ENCODE data around the gene USP22. TPM values are rescaled to one million over a fixed set of nuclear protein-coding genes. Genes with fewer than 3 reads are reported as not detected.
"Not testable (repeated sequence)": the region's sequence is repeated elsewhere in the genome, so short reads cannot be mapped to it uniquely, and the experiment has no call there.

USP22 gene
- total and polyA plus RNA-seq, 9 donors: 126 to 177 (median 151) TPM

DNA sequence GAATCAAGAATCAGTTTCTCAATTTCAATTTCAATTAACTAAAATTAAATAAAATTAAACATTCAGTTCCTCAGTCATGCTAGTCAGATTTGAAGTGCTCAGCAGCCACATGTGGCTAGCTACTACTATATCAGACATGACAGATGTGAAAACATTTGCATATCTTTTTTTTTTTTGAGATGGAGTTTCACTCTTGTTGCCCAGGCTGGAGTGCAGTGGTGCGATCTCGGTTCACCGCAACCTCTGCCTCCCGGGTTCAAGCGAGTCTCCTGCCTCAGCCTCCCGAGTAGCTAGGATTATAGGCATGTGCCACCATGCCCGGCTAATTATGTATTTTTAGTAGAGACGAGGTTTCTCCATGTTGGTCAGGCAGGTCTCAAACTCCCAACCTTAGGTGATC, 10.2 kb upstream of the USP22 start:
- not testable (repeated sequence) for H3K27me3 ChIP-seq (ENCODE audit: control insufficient read depth, insufficient read depth, low read length); H3K9me3 ChIP-seq (replicated peaks; ENCODE audit: control insufficient read depth, low read depth, low read length); H3K4me3 ChIP-seq (ENCODE audit: low read length); H3K27ac ChIP-seq (ENCODE audit: low read length); DNase-seq; H3K36me3 ChIP-seq (ENCODE audit: control insufficient read depth, insufficient read depth, low read length); H3K4me1 ChIP-seq (ENCODE audit: control insufficient read depth, insufficient read depth, low read length)
- 100% methylated on average over 2 of the region's 8 CpGs for WGBS (ENCODE audit: insufficient coverage)

DNA sequence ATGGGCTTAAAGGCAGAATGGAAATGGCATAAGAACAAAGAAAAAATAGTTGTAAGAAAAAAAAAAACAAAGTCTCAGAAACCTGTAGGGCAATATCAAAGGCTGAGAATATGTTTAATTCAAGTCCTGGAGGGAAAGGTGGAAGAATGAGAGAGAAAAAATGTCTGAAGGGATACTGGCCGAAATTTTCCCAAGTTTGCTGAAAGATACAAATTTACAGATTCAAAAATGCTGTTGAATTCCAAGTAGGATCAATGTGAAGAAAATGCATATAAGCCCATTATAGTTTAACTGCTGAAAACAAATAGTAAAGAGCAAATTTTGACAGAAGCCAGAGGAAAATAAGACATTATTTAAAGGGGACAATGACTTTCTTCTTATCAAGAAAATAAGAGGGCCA, 6.6 kb upstream of the USP22 start:
- DNase-seq: no peak
- H3K27me3 ChIP-seq (ENCODE audit: control insufficient read depth, insufficient read depth, low read length): peaks cover 2% of the 10 kb centered on the region
- no CpG with 5 or more reads among the region's 1 CpG for WGBS (ENCODE audit: insufficient coverage)
- H3K4me1 ChIP-seq (ENCODE audit: control insufficient read depth, insufficient read depth, low read length): no peaks in the 10 kb centered on the region
- H3K36me3 ChIP-seq (ENCODE audit: control insufficient read depth, insufficient read depth, low read length): no peaks in the 10 kb centered on the region
- H3K9me3 ChIP-seq (replicated peaks; ENCODE audit: control insufficient read depth, low read depth, low read length): no peaks in the 10 kb centered on the region
- H3K27ac ChIP-seq (ENCODE audit: low read length): no peak overlapping the region
- H3K4me3 ChIP-seq (ENCODE audit: low read length): no peak overlapping the region

DNA sequence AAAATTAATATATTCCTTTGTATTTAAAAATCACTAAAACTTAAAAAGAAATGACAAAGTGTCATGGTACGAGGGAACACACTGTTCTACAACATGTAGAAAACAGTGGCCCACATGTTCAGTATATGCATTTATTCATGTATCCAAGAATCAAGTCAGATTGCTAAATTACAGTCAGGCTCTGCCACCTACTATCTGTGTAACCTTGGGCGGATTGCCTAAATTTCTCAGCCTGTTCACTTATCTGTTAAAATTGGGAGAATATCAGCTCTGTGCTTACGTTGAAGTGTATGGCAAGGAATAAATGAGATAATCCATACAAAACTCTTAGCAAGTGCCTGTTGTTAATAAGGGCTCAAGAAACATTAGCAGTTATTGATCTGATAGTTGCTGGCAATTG, 3.4 kb upstream of the USP22 start:
- Histone ChIP-seq H3K4me3 (ENCODE audit: low read length) (no peak overlapping the region), H3K27ac (ENCODE audit: low read length) (no peak overlapping the region), H3K4me1 (ENCODE audit: control insufficient read depth, insufficient read depth, low read length) (peaks cover 6% of the 10 kb centered on the region), H3K9me3 (replicated peaks; ENCODE audit: control insufficient read depth, low read depth, low read length) (no peaks in the 10 kb centered on the region), H3K27me3 (ENCODE audit: control insufficient read depth, insufficient read depth, low read length) (no peaks in the 10 kb centered on the region), H3K36me3 (ENCODE audit: control insufficient read depth, insufficient read depth, low read length) (no peaks in the 10 kb centered on the region)
- WGBS (ENCODE audit: insufficient coverage): no CpG with 5 or more reads among the region's 3 CpGs
- DNase-seq: no peak

DNA sequence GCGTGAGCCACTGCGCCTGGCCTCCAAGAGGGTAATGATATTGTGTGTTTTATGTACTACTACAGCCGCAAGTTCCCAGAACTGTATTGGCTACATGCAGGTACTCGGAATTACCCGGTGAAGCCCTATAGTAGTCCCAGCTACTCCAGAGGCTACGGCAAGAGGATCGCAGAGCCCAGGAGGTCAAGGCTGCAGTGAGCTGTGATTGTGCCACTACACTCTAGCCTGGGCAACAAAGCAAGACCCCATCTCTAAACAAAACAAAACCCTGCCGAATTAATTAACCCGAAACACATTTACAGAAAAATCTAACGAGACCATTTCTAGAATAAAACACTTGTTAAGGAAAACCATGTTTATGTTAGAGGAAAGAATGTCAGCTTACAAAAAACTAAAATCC, 2.2 kb upstream of the USP22 start:
- Histone ChIP-seq H3K9me3 (replicated peaks; ENCODE audit: control insufficient read depth, low read depth, low read length) (no peaks in the 10 kb centered on the region), H3K4me3 (ENCODE audit: low read length) (no peak overlapping the region), H3K27ac (ENCODE audit: low read length) (no peak overlapping the region), H3K27me3 (ENCODE audit: control insufficient read depth, insufficient read depth, low read length) (no peaks in the 10 kb centered on the region), H3K4me1 (ENCODE audit: control insufficient read depth, insufficient read depth, low read length) (peaks cover 17% of the 10 kb centered on the region), H3K36me3 (ENCODE audit: control insufficient read depth, insufficient read depth, low read length) (no peaks in the 10 kb centered on the region)
- no peak for DNase-seq
- WGBS (ENCODE audit: insufficient coverage): 90% methylated on average over 7 of the region's 10 CpGs

DNA sequence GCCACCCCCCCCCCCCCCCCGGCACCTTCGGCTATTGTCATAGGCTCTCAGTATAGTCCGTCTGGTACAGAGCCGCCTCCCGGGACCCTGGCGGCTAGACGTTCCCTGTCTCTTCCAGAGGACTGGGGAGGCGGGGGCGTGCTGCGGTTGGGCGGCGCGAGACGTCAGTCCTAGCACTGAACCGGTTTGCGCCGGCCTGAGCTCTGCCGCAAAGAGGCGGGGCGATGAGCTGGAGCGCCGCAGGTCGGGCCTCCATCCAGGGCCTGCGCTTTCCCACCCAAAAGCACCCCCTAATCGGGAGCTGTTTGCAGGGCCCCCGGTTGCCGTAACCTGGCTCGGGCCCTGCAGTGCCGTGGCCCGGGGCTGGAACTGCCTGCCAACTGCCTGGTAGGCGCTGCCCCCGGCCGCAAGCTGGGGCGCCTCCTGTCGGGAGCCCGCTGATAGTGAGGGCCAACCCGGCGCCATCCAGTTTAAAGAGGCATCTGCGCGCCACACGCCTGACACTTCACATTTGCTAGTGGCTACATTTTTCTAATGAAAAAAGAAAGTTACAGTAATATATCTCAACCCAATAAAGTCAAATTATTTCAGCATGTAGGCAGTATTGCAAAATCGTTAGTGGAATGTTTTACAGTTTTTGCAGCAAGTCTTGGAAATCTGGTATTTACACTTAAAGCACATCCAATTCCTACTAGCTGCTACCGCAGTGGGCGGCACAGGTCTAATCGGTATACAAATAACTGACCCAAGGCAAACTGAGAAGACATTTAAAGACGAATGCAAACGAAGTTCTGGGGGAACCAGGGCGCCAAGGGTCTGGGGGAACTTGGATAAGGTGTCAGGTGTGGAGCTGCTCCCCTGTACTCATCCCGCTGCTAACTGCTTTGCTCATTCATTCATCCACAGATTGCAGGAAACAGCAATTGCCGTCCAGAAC, 753 bp upstream of the USP22 start:
- H3K27ac ChIP-seq (ENCODE audit: low read length): peak overlapping the region; percentile 99
- peak overlapping the region; percentile 75 for H3K4me3 ChIP-seq (ENCODE audit: low read length)

DNA sequence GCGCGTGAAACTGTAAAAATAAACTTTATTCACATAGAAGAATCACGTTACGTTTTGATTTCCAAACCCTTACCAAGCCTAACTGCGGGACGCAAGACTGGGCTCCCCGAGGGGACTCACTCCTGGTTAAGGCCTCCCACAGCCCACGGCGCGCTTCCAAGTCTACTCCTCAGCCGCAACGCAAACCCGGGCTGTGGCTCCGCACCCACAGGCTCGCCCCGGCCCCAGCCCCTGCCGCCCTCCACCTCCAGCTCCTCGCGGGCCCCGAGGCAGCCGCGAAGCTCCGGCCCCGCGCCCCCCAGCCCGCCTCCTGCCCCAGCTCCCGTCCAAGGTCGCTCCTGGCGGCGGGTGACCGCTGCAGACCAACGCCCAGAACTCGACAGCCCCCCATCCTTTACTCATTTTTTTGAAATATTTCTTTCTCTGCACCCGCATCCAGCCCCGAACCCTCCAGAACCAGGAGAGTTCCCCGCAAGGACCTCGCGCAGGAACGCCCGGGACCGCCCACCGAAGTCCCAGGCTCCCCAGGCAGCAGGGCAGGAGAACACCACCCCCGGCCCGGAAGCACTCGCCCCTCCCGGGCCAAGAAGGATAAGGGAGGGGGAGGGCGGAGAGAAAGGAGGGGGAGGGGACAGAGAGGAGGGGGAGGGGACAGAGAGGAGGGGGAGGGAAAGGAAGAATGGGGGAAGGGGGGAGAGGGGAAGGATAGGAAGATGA, 912 bp downstream of the USP22 start:
- H3K27ac ChIP-seq (ENCODE audit: low read length): peak overlapping the region; percentile 96
- H3K9me3 ChIP-seq (replicated peaks; ENCODE audit: control insufficient read depth, low read depth, low read length): no peaks in the 10 kb centered on the region
- peaks cover 28% of the 10 kb centered on the region for H3K4me1 ChIP-seq (ENCODE audit: control insufficient read depth, insufficient read depth, low read length)
- H3K4me3 ChIP-seq (ENCODE audit: low read length): peak overlapping the region; percentile 84
- H3K36me3 ChIP-seq (ENCODE audit: control insufficient read depth, insufficient read depth, low read length): peaks cover 5% of the 10 kb centered on the region
- under 1% methylated on average over 42 of the region's 47 CpGs for WGBS (ENCODE audit: insufficient coverage)
- DNase-seq: peak; percentile 95
- no peaks in the 10 kb centered on the region for H3K27me3 ChIP-seq (ENCODE audit: control insufficient read depth, insufficient read depth, low read length)

More for the DNA sequence above, 753 bp upstream of the USP22 start:
- WGBS (ENCODE audit: insufficient coverage): under 1% methylated on average over 32 of the region's 50 CpGs
- DNase-seq: peak; percentile 100
- Histone ChIP-seq H3K36me3 (ENCODE audit: control insufficient read depth, insufficient read depth, low read length) (peaks cover 2% of the 10 kb centered on the region), H3K4me1 (ENCODE audit: control insufficient read depth, insufficient read depth, low read length) (peaks cover 19% of the 10 kb centered on the region), H3K27me3 (ENCODE audit: control insufficient read depth, insufficient read depth, low read length) (no peaks in the 10 kb centered on the region), H3K9me3 (replicated peaks; ENCODE audit: control insufficient read depth, low read depth, low read length) (no peaks in the 10 kb centered on the region)

DNA sequence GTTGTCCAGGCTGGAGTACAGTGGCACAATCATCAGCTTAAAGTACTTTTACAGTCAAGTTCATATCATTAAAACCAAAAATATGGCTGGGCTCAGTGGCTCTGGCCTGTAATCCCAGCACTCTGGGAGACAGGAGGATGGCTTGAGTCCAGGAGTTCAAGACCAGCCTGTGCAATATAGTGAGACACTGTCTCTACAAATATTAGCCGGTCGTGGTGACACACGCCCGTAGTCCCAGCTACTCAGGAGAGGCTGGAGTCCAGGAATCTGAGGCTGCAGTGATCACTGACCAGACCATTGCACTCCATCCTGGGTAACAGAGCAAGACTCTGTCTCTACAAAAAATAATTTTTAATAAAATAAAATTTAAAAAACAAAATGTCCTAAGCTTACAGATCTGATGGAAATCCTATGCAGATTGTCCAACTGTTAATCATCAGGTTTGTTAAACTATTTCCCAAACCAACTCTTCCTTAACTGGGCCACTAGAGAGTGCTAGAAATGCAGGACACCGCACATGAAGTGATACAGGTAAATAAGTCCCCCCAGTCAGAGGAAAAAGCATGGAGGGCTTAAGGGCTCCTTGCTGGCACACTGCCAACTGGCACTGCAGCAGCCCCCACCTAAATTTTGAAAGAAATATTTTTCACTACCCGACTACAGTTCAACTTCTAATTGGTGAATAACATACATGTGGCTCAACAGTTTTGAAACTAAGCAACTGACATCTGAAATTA, 2.8 kb downstream of the USP22 start:
- Histone ChIP-seq H3K9me3 (replicated peaks; ENCODE audit: control insufficient read depth, low read depth, low read length) (no peaks in the 10 kb centered on the region), H3K36me3 (ENCODE audit: control insufficient read depth, insufficient read depth, low read length) (peaks cover 5% of the 10 kb centered on the region), H3K27ac (ENCODE audit: low read length) (no peak overlapping the region), H3K27me3 (ENCODE audit: control insufficient read depth, insufficient read depth, low read length) (no peaks in the 10 kb centered on the region), H3K4me3 (ENCODE audit: low read length) (no peak overlapping the region), H3K4me1 (ENCODE audit: control insufficient read depth, insufficient read depth, low read length) (peaks cover 38% of the 10 kb centered on the region)
- 41% methylated on average over 4 of the region's 6 CpGs for WGBS (ENCODE audit: insufficient coverage)
- DNase-seq: peak; percentile 77

DNA sequence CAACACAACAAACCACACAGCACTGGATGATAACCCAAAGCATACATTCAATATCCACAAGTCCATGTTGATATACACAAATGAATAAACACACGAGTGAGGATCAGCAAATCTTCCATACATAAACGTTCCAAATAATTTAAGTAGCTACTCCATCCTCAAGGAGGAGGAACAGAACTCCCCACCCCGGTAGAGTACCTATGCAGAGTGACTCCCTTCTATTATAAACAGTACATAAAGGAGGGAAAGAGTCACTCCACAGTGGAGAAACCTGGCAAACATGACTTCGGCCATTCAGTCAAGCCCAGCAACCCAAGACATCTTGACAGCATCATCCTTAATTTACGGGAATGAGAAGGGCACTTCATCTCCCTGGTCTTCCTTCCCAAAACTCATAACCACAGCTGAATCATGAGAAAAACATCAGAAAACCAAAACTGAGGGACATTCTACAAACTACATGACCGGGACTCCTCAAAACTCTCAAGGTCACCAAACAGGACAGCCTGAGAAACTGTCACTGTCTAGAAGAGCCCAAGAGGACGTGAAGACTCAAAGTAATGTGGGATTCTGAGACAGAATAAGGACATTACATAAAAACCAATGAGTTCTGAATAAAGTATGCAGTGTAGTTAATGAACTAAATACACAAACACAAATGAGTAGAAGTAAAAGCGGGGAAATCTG, 5.6 kb downstream of the USP22 start:
- no peak overlapping the region for H3K4me3 ChIP-seq (ENCODE audit: low read length)
- peak overlapping the region; percentile 38 for H3K27ac ChIP-seq (ENCODE audit: low read length)
- H3K9me3 ChIP-seq (replicated peaks; ENCODE audit: control insufficient read depth, low read depth, low read length): no peaks in the 10 kb centered on the region
- WGBS (ENCODE audit: insufficient coverage): 80% methylated on average over 1 of the region's 8 CpGs
- H3K27me3 ChIP-seq (ENCODE audit: control insufficient read depth, insufficient read depth, low read length): no peaks in the 10 kb centered on the region
- no peak for DNase-seq
- H3K4me1 ChIP-seq (ENCODE audit: control insufficient read depth, insufficient read depth, low read length): peaks cover 55% of the 10 kb centered on the region
- H3K36me3 ChIP-seq (ENCODE audit: control insufficient read depth, insufficient read depth, low read length): peaks cover 5% of the 10 kb centered on the region

DNA sequence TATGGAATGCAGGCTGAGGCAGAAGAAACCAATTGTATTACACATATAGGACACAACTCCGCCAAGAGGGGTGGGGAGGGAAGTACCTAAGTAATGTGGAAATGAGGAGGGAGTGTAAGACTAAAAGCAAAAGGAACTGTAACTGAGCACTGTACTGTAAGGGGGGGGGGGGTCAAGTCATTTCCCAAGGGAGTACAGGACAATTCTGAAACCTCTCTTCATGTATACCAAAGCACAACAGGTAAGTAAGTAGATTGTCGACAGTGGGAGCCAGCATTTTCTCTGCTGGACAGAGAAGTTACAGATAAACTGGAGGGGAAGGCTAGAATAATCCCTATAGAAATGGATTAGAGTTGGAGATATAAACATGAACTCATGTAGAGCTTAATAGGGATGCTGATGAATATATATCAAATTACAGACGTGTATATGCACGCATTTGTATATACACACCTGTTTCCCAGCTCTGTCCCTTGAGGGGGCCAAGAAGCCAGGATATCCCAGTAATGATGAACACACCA, 6.4 kb downstream of the USP22 start:
- no peak for DNase-seq
- no CpG with 5 or more reads among the region's 4 CpGs for WGBS (ENCODE audit: insufficient coverage)
- Histone ChIP-seq H3K4me1 (ENCODE audit: control insufficient read depth, insufficient read depth, low read length) (peaks cover 62% of the 10 kb centered on the region), H3K27me3 (ENCODE audit: control insufficient read depth, insufficient read depth, low read length) (no peaks in the 10 kb centered on the region), H3K4me3 (ENCODE audit: low read length) (no peak overlapping the region), H3K36me3 (ENCODE audit: control insufficient read depth, insufficient read depth, low read length) (peaks cover 5% of the 10 kb centered on the region), H3K9me3 (replicated peaks; ENCODE audit: control insufficient read depth, low read depth, low read length) (no peaks in the 10 kb centered on the region), H3K27ac (ENCODE audit: low read length) (peak overlapping the region; percentile 38)
